ENCODE results near the gene PLXNA4.

DNA sequence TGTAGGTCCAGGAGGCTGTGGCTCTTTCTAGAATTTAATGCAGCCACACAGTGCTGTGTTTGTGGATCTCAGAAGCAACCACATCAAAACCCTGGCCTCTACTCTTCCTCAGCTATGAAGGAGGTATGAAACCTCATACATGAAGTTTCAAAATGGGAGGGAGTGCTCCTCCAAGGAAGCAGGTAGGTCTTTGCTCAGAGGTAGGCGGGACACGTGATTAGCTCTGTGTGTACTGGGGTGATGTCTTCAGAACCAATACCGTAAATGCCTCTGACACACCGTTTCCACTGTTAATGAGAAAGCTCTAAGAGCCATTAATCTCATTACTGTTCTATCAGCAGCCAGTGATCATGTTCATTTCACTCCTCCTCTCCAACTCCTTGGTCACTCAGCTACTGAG, 126.1 kb downstream of the PLXNA4 start:
- TF ChIP-seq, protein P1, sequence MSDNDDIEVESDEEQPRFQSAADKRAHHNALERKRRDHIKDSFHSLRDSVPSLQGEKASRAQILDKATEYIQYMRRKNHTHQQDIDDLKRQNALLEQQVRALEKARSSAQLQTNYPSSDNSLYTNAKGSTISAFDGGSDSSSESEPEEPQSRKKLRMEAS (IDR thresholded peaks at IDR 0.05): no peak
- TF ChIP-seq, protein P2, sequence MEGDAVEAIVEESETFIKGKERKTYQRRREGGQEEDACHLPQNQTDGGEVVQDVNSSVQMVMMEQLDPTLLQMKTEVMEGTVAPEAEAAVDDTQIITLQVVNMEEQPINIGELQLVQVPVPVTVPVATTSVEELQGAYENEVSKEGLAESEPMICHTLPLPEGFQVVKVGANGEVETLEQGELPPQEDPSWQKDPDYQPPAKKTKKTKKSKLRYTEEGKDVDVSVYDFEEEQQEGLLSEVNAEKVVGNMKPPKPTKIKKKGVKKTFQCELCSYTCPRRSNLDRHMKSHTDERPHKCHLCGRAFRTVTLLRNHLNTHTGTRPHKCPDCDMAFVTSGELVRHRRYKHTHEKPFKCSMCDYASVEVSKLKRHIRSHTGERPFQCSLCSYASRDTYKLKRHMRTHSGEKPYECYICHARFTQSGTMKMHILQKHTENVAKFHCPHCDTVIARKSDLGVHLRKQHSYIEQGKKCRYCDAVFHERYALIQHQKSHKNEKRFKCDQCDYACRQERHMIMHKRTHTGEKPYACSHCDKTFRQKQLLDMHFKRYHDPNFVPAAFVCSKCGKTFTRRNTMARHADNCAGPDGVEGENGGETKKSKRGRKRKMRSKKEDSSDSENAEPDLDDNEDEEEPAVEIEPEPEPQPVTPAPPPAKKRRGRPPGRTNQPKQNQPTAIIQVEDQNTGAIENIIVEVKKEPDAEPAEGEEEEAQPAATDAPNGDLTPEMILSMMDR (IDR thresholded peaks at IDR 0.05; ENCODE audit: low read depth, low read length, missing input control): no peak
- TF ChIP-seq, protein P3, sequence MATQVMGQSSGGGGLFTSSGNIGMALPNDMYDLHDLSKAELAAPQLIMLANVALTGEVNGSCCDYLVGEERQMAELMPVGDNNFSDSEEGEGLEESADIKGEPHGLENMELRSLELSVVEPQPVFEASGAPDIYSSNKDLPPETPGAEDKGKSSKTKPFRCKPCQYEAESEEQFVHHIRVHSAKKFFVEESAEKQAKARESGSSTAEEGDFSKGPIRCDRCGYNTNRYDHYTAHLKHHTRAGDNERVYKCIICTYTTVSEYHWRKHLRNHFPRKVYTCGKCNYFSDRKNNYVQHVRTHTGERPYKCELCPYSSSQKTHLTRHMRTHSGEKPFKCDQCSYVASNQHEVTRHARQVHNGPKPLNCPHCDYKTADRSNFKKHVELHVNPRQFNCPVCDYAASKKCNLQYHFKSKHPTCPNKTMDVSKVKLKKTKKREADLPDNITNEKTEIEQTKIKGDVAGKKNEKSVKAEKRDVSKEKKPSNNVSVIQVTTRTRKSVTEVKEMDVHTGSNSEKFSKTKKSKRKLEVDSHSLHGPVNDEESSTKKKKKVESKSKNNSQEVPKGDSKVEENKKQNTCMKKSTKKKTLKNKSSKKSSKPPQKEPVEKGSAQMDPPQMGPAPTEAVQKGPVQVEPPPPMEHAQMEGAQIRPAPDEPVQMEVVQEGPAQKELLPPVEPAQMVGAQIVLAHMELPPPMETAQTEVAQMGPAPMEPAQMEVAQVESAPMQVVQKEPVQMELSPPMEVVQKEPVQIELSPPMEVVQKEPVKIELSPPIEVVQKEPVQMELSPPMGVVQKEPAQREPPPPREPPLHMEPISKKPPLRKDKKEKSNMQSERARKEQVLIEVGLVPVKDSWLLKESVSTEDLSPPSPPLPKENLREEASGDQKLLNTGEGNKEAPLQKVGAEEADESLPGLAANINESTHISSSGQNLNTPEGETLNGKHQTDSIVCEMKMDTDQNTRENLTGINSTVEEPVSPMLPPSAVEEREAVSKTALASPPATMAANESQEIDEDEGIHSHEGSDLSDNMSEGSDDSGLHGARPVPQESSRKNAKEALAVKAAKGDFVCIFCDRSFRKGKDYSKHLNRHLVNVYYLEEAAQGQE (IDR thresholded peaks at IDR 0.05): no peak
- TF ChIP-seq TAF1 (conservative IDR thresholded peaks at IDR 0.05) (no peak), RXRA (IDR thresholded peaks at IDR 0.05) (no peak), SP1 (IDR thresholded peaks at IDR 0.05) (no peak), FOXA2 (IDR thresholded peaks at IDR 0.05) (no peak), JUND (IDR thresholded peaks at IDR 0.05) (no peak)
- TF ChIP-seq, protein P4, sequence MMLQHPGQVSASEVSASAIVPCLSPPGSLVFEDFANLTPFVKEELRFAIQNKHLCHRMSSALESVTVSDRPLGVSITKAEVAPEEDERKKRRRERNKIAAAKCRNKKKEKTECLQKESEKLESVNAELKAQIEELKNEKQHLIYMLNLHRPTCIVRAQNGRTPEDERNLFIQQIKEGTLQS (IDR thresholded peaks at IDR 0.05): no peak
